Measurements from ENCODE around the gene PNPLA3.
"Not testable (repeated sequence)": the region's sequence is repeated elsewhere in the genome, so short reads cannot be mapped to it uniquely, and the experiment has no call there.

Gene PNPLA3

DNA sequence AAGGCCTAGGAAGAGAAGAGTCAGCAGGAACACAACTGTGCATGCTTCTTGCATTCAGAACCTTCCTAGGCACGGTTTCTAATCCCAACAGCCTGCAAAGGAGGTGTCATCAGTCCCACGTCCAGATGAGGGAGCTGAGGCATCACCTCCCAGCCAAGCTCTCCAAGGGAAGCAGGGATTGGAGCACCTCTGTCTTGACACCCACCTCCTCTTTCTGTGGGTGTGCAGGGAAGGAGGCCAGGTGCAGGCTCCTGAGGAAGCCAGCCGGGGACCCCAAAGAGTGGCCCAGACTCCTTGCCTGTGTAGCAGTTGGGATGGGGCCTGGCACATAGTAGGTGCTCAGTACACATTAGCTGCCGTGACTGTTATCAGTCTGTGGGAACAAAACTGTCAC is 33.7 kb upstream of the PNPLA3 start:
- peak; percentile 19 for DNase-seq

DNA sequence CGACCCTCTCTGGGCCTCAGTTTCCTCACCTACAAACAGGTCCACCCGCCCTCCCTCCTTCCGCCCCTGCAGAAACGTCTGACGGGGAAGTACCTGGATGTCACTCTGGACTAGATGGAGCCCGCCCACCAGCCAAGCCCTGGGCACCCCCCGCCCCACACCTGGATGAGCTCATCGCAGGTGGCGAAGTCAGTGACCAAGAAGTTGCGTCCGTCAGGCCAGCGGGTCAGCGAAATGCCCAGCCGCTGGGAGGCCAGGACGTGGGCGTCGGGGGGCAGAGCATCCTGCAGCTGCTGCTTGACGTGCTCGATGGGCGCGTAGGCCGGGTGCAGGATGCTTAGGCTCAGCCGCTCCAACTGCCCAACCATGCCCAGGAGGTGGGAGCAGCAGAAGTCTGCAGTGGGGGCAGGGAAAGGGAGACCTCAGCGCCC is 32.7 kb upstream of the PNPLA3 start:
- DNase-seq: no peak

DNA sequence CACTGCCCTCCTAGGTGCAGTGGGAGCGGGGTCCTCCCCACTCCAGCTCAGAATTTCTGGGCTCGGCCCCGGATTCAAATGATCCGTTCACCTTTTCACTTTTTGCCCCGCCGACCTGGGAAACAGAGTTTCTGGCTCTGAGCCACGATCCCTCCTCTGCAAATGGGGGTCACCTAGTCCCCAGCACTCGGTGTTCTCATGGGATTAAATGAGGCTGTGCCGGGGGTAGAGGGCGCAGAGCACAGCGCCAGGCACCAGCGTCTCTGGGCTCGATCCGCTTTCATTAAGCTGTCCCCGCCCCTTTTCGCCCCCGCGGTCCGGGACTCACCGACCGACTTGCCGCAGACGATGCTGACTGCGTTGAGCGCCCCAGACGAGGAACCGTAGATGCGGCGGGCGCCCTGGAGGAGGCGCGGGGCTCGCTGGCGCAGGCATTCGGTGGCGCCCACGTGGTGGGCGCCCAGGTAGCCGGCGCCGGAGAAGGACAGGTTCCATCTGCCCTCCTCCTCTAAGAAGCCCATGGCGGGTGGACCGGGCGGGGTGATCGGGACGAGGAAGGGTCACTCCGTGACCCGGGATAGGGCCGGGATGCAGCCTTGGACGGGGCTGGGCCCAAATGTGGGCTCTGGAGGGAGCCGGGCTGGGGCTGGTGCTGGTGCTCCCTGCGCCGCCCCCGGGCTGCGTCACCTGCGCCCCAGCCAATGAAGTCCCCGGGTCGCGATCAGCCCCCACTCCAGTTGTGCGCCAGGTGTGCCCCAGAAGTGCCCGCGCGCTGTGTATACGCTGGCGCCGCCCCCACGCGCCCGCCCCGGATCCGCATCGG is 32.0 kb upstream of the PNPLA3 start, which contains the start of gene PNPLA5:
PNPLA5 (minus strand) TSS at position 654 of the 823 bp plus-strand sequence; CDS start at position 521, 133 bp downstream.
- DNase-seq: no peak

DNA sequence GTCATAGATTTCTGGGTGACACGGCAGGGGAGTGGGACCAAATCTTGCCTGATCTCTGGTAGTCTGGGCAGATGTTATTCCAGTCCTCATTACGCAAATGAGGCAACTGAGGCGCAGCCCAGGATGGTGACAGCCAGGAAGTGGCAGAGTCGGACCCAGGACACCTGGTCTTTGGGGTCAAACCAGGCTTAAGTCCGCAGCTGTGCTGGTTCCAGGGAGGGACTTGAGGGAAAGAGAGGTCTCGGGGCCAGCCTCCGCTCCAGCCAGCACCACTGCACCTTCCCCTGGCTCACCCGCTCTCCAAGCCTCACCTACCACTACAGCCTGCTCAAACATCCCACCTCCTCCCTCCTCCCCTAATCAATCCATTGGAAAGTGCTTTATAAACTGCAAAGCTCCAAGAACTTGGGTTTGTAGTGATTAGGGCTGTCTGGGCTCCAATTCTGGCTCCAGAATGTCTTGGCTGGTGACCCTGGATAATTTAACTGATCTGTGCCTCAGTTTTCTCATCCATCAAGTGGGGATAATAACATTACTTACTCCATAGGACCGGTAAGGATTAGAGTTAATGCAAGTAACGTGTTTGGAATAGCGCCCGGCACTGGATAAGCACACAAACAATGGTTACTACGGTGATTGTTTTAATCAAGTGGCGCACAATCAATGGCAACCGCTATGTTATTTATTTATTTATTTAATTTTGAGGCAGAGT is 31.3 kb upstream of the PNPLA3 start:
- DNase-seq: no peak

DNA sequence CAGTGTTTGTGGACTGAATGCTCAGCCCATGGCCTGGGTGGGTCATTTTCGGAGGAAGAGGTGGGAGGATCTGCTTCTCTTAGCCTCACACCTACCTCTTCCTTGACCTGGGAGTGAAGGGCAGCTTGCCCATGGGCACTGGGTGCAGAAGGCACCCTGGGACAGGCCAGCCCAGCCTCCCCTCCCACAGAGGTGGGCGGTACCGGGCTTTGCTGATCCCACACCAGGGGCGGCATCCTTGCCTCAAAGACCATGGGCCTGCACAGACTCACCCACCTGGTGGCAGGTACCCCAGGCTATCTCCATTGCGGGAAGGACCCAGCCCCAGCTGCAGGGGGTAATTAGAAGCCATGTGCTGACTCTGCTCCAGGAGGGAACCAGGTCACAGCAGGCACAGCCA is 30.3 kb upstream of the PNPLA3 start:
- DNase-seq: no peak

DNA sequence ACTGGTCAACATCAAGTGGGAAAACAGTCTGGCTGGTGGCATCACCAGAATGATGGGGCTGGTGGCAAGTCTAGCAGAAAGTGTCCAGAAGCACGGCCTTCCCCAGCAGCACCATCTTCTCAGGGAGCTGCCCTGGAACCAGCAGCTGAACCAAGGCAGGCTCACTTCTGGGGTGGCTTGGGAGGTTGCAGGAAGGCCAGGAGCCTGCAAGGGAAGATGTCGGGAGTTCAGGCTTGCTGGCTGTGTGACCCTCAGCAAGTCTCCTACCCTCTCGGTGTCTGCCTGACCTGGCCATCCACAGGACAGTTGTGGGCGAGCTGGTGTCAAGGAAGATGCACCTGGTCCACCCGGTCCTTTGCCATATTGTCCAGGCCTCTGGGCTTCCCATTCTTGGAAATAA is 29.5 kb upstream of the PNPLA3 start:
- no peak for DNase-seq

DNA sequence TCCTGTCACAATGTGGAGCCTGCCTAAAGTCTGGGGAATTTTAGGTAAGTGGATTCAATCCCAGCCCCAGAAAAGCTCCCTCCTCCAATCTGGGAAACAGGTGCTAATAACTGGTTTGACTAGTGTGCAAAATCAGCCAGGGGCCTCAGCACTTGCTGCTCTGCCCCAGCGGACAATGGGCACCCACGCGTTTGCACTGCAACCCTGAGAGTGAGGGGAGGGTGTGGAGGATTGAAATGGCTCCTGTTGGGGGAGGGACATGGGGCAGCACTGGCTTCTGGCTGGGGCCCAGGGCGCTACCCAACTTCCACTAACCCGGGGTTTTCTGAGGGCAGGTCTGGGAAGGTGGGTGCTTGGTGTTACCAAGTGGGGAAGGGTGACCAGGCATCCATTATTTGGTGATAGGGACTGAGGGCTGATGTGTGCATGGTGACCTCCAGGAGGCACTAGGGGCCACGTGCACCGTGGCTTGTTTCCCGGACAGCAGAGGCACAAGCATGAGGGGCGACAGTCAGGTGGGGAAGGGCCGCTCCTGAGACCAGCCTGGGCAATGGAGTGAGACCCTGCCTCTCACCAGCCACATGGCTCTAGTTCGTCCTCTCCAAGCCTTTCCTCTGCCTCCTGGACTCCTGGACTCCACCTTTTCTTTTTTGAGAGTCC is 27.5 kb upstream of the PNPLA3 start:
- DNase-seq: no peak

DNA sequence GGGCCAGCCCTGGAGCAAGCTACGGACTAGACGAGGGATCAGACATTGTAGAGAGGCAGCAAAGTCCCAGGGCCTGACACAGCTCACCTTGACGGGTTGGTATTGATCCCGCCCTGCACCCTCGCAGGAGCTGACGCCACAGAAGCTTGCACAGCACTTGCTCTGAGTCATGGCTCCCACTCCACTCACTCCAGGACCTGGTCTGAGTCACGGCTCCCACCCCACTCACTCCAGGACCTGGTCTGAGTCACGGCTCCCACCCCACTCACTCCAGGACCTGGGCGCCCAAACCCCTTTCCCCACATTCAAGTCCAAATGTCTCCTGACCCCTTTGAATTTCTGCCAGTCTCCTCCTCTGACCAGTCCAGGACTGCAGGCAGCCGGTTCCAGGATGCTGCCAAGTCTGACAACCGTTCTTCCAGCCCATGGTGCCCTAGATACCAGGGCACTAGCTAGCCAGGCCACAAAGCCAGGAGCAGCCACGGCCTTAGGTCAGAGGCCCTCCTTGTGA is 25.8 kb upstream of the PNPLA3 start:
- DNase-seq: peak; percentile 42

DNA sequence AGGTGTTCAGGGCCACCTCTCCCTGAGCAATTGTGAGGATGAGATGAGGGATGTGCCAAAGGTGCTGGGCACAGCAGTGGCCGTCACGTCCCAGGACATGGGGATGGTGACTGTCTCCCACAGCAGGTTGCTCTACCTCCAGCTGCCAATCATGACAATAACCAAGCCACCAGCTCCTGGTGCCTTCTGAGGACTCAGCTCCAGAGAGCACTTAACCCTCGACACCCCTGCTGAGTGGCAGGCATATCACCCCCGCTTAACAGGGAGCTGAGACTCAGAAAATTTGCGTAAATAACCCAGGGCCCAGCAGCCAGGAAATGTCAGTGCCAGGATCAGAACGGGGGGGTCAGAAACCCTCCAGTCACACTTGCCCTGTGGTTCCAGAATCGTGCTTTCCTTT is 23.4 kb upstream of the PNPLA3 start:
- DNase-seq: no peak

DNA sequence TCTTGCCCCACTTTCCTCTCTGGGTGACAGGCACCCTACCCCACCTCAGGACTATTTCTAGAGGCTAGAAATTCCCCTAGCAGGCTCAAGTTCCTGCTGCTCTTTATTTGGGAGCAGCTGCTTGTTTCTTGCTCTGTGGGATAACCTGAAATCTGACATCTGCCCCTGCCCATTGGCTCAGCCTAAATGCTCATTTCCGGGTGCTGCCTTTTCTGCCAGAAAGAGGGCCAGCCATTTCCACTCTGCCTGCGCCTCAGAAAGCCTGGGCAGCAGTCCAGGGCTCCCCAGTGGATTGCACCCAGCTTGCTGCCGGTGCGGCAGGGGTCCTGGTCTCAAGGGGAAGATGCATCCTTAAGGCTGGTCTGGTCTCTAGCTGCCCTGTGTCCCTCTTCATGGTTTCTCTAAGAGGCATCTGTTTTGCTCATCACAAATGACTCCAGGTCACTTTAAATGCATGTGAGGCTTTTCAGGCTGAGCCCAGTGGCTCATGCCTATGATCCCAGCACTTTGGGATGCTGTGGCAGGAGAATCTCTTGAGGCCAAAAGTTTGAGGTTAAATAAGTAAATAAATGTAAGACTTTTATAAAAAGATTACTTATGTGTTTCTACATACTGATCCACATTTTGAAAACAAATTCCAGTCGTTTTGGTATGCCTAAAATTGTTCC is 21.5 kb upstream of the PNPLA3 start:
- peak; percentile 89 for DNase-seq

DNA sequence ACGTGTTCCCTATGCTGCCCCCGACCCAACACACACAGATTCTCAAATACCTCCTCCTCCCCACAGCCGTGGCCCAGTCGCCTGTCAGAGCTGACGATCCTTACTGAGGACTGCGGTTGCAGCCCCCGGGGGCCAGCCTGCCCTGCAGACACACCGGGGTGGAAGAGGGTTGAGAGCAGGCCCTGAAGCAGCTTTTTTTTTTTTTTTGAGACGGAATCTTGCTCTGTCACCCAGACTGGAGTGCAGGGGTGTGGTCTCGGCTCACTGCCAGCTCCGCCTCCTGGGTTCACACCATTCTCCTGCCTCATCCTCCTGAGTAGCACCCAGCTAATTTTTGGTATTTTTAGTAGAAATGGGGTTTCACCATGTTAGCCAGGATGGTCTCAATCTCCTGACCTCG is 20.6 kb upstream of the PNPLA3 start:
- DNase-seq: peak; percentile 10

DNA sequence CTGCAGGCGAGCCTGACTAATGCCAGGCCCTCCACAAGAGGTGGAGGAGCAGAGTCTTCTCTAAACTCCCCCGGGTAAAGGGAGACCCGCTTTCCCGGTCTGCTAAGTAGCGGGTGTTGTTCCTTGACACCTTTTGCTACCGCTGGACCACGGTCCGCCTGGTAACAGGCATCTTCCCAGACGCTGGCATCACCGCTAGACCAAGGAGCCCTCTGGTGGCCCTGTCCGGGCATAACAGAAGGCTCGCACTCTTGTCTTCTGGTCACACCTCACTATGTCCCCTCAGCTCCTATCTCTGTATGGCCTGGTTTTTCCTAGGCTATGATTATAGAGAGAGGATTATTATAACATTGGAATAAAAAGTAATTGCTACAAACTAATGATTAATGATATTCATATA is 19.2 kb upstream of the PNPLA3 start:
- not testable (repeated sequence) for DNase-seq

DNA sequence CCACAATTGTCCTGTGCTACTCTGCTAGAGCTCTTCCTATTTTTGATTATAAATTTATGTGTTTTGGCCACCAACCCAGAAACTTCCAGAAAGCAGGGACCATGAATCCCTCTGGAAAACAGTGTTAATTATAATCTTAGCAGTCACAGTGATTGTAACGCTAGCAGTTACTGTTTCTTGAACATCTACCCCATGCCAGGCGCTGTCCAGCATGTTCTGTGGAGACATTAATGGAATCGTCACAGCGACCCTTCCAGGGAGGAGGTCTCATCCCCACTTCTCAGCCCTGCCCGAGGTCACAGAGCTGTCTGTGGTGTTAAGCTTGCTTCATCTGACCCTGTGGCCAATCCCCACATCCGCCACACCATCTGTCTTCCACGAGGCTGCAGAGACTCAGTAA is 17.9 kb upstream of the PNPLA3 start:
- no peak for DNase-seq

DNA sequence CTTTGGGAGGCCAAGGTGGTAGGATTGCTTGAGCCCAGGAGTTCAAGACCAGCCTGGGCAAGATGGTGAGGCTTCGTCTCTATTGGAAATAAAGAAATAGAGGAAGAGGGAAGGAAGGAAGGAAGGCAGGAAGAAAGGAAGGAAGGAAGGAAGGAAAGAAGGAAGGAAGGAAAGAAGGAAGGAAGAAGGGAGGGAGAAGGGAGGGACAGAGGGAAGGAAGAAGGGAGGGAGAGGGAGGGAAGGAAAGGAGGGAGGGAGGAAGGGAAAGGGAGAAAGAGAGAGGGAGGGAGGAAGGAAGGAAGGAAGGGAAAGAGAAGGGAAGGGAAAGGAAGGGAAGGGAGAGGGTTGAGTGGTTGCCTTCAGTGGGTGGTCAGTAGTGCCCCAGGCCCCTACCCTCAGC is 13.9 kb upstream of the PNPLA3 start:
- no peak for DNase-seq

DNA sequence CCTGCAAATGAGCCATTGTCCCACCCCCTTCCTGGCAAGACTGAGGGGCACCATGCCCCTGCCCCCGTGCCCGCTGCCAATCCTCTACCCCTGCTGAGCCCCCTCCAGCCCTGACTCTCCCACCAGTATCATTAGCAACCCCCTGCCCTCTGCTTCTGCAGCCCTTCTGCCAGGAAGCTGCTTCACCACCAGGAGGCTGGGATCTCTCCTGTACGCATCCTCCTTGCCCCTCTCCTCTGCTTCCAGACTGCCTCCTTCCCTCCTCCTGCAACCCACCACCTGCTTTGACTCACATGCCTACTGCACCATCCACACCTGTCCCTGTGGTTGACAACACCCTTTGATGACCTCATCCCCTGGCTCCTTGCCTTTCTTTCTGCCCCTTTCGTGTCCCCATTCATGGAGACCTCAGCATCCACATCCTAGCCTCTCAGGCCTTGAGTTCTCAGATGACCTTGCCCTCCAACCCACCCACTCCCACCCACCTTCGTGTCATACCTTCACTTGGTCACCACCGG is 13.4 kb upstream of the PNPLA3 start:
- DNase-seq: no peak

DNA sequence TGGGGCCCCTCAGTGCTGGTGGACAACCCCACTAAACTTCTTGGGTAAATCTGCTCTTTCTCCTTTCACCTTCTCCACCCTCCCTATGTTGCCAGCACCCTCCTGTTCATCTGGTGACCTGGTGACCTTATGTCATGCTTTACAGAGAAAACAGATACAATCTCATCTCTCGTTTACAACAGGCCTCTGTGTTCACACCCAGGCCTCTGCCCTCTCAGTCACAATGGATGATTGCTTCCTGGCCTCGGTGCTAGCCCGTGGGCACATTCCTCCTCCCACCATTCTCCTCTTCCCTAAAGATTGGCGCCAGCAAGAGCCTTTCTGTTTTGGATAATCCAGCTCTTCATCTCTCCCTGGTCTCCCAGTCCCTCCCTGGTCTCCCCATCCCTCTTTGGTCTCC is 12.3 kb upstream of the PNPLA3 start:
- no peak for DNase-seq

DNA sequence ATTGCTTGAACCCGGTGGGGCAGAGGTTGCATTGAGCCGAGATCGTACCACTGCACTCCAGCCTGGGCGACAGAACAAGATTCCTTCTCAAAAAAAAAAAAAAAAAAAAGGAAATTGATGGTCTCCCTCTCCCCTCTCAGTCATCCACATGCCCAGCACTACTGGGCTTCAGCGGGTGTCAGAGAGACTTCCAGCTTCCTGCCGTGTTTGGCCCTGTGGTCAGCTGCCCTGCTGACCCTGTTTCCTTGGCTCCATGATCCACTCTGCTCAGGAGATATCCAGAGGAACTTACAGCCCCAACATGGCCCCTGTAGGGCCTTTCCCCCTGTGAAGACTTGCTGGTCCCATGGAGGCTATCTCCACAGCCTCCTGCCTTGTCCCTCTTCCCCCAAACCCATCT is 6.1 kb upstream of the PNPLA3 start:
- DNase-seq: no peak

DNA sequence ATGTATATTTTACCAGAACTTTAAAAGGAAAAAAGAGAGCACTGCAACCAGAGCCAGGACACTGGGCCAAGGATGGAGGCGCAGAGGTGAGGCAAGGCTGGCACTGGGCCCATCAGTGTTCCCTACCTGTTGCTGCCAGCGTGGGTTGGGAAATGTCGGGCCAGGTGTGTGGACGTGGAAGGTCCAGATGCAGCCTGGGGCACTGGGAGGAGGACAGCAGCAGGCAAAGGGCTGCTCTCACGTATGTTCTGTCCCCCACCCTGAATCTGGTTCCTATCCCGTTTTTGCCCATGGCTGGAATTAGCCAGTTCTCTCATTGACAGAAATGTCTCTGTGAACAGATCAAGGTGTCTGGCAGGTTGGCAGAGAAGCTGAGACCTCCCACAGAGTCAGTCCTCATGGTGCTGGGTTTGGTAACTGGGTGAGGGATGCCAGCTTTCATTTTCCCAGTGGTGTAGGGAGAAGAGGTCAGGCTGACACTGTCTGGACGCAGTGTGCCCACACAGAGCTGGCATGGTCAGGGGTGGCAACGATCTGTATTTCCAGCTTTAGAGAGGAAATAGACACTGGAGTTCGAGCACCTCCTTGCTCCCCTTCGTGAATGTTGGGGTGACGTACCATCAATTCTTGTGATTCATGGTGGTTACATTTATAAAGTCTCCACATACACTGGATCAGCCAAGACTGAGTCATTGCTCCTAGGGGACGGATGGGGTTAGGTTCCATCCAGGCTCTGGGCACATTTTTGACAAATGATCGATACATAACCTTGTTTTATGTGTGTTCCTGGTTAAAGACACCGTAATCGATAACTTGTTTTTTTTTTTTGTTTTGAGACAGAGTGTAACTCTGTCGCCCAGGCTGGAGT is 4.3 kb upstream of the PNPLA3 start:
- DNase-seq: peak; percentile 47

DNA sequence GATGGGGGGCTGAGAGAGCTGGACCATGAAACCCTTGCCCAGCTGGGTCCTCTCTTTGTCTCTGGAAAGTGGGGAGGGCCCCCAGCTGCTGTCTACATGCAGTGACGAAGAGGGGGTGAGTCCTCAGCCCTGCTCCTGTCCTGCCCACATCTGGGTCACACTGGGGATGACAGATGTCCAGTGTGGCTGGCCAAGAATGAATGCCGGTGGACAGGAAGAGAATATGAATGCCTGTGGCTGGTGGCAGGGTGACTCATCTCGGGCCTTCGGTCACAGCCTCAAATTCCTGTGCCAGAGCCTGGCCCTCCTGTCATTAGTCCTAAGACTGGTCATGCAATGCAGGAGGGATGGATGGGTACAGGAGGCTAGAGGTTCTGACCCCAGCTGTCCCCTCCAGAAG is 2.2 kb upstream of the PNPLA3 start:
- DNase-seq: peak; percentile 73

DNA sequence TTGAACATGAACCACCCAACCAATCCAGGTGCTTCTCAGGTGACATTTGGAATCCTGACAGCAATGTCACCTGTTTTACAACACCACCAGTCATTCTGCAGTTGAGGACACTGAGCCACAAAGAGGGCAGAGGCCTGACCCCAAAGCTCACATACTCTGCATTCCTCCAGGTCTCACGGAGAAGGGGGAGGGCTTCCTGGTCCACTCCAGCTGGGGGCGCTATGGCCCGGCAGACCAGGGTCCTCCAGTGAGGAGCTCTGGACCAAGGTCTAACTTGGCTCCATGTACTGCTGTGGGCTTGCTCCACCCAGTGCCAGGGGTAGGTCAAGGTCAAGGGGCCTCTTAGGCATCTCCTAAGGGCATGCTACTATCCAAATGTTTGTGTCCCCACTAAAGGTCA is 1.5 kb upstream of the PNPLA3 start:
- DNase-seq: no peak

DNA sequence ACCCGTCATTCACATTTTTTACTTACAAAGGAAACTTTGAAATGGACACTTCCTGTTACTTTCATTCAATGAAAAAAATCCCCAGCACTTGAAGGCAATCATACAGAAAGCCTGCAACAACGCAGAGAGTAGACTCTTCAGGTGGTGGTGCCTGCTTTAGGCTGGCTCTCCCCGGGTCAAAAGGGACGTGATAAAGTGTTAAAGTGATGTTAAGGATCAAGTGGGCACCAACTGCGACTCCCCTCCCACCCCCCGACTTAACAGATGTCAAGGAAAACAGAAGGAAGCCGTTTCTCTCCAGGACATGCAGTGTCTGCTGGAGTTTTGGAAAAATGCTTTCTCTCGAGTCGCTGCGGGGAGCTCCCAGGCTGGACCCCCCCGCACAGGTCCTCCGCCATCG is 414 bp upstream of the PNPLA3 start:
- DNase-seq: peak; percentile 8

DNA sequence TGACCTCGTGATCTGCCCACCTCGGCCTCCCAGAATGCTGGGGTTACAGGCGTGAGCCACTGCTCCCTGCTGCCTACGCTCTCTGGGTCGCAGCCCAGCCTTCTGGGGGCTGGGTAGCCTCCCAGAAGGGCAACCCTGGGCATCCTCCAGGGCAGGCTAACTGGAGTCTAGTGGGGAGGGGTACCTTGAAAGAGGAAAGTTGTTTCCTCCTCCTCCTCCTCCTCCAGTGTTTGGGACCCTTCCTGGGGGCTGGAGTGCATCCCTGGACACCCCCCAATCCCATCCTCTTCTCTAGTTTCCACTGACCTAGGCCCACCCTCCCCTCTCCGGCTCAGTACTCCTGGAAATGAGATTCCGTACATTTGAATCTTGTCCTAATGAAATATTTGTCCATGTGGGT is 1.3 kb downstream of the PNPLA3 start:
- no peak for DNase-seq

Measured in fibroblast of skin of right biceps (primary cell).